DLD1 (cell line): ENCODE results near the gene RIOK3.
"Not testable (repeated sequence)": the region's sequence is repeated elsewhere in the genome, so short reads cannot be mapped to it uniquely, and the experiment has no call there.

Source experiments
- in situ Hi-C: cut with HindIII; loops from 2 replicates; pipeline ENCODE4 v1.10.0; 2017; ENCODE audit warnings: low sequenced_read_pairs

The RIOK3 gene

GRCh38 chr18:23452728-23453679, at the start of gene RIOK3:
Gene RIOK3 (plus strand): TSS chr18:23453287. CDS start chr18:23453440, 153 bp downstream.
- in situ Hi-C loops: no loop called here

- in situ Hi-C loops: no loop called here
These were observed 49.8 kb upstream of the RIOK3 start for GRCh38 chr18:23403310-23403709.

DNA sequence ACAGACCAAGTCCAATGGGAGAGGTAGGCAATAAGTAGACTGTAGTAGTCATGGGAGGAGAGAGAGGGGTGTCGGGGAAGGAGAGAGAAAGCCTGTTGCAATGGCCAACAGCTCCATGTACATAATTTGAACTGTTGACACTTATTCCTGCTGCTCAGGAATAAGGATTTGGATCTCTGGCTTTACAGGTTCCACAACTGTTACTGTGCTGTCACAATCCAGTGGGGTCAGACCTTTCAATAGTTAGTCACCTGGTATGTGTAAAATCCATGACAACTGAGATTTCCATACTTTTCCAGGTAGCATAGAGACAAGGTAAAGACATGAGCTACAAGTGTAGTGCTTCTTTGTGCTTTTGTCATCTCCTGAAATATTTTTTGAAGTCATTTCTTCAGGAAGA, 47.5 kb upstream of the RIOK3 start:
- in situ Hi-C loops: no loop called here

- in situ Hi-C loops: no loop called here
These were observed 46.8 kb upstream of the RIOK3 start for GRCh38 chr18:23406271-23406787.

DNA sequence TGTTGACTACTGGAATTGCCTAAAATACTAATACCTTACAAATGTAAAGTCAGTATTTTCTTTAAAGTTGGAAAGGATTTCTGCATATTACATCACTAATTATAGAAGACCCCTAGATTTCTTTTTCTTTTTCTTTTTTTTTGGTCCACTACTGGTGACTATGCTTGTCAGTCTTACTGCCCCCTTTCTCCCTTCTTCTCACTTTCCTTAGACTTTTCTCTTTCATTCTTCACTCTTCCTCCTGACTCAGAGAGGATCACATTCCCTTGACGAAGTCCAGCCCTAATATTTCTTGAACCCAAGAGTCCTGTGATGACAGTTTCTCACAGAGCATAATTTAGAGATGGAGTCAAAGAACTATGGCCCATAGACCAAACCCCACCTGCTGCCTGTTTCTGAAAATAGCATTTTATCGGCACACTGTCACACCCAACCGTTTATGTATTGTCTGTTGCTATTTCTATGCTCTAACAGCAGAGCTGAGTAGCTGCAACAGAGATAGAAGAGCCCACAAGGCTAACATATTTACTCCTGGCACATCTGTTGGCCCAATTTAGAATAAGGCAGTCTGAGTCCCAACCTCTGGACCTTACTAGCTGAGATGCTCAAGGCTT, 40.6 kb upstream of the RIOK3 start:
- in situ Hi-C loops: no loop called here

- in situ Hi-C loops: no loop called here
These were observed 37.6 kb upstream of the RIOK3 start for GRCh38 chr18:23415515-23415914.

DNA sequence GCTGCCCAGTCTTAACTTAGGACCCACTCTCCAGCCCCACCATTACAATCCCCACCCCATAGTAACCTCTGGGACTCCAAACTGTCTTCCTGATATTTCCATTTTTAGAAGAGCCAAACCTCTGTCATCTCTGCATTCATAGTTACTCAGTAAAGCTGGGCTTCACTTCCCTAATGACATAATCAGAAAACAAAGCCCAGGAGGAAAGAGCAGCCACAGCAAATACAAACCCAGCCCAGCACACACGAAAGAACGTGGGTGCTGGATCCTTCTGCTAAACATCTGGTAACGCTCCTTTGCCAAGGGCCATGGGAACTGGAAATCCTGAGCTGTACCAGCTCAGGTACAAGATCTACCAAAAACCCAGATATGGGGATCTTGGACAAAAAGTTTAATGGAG, 36.8 kb upstream of the RIOK3 start:
- in situ Hi-C loops: no loop called here

DNA sequence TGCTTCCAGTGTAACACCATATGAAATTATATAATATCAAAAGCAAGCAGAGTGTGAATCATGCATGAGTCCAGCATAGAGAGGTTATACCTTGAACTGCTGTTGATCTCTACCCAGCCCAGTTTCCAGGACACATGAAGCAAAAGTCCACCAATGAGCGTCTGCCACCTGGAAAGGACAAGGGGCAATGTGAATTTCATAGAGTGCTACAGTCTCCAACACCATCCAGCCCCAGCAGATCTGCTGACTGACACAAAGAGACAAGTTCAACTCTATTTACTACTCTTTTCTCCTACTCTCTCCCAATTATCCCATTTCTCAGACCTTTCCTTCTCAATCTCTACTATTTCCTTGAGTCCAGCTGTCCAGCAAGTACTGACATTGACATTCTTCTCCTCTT, 31.8 kb upstream of the RIOK3 start:
- in situ Hi-C loops: no loop called here

GRCh38 chr18:23422751-23423418, 30.2 kb upstream of the RIOK3 start:
- in situ Hi-C loops: no loop called here

DNA sequence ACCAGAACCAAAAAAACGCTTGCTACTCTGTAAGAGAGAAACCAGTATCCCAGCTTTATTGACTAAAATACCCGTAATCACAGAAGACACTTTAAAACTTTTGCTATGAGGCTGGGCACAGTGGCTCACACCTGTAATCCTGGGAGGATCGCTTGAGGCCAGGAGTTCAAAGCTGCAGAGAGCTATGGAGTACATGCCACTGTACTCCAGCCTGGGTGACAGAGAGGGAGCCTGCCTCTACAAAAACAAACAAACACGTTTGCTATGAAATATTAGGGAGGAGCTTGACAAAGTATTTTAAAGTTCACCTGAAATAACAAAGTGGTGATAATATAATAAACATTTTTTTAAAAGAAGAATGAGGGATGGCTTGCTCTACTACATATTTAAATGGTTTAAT, 28.5 kb upstream of the RIOK3 start:
- in situ Hi-C loops: no loop called here

- in situ Hi-C loops: no loop called here
These were observed 24.3 kb upstream of the RIOK3 start for GRCh38 chr18:23428821-23429220.

DNA sequence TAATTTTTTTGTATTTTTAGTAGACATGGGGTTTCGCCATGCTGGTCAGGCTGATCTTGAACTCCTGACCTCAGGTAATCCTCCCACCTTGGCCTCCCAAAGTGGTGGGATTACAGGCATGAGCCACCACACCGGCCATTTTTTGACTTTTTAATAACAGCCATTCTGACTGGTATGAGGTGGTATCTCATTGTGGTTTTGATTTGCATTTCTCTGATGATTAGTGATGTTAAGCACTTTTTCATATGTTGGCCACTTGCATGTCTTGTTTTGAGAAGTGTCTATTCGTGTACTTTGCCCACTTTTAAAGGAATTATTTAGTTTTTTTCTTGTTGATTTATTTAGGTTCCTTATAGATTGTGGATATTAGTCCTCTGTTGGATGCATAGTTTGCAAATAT, 23.5 kb upstream of the RIOK3 start:
- in situ Hi-C loops: not testable (repeated sequence)

GRCh38 chr18:23433360-23433759, 19.7 kb upstream of the RIOK3 start:
- in situ Hi-C loops: no loop called here

- in situ Hi-C loops: no loop called here
These were observed 15.6 kb upstream of the RIOK3 start for GRCh38 chr18:23437357-23438045.

DNA sequence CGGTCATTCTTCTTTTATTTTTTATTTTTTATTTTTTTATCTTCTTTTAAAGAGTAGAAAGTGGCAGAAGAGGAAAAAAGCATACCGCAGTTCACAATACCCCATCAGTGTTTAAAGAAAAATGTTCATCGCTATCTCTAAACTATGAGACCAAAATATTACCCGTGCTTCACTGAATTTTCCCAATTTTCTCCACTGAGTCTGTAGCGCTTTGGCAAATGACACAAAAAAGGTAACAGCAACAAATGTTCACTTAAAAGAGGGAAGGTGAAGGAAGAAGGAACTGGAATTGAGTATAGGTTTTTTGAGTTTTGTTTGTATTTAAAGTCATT, 15.1 kb upstream of the RIOK3 start:
- in situ Hi-C loops: no loop called here

DNA sequence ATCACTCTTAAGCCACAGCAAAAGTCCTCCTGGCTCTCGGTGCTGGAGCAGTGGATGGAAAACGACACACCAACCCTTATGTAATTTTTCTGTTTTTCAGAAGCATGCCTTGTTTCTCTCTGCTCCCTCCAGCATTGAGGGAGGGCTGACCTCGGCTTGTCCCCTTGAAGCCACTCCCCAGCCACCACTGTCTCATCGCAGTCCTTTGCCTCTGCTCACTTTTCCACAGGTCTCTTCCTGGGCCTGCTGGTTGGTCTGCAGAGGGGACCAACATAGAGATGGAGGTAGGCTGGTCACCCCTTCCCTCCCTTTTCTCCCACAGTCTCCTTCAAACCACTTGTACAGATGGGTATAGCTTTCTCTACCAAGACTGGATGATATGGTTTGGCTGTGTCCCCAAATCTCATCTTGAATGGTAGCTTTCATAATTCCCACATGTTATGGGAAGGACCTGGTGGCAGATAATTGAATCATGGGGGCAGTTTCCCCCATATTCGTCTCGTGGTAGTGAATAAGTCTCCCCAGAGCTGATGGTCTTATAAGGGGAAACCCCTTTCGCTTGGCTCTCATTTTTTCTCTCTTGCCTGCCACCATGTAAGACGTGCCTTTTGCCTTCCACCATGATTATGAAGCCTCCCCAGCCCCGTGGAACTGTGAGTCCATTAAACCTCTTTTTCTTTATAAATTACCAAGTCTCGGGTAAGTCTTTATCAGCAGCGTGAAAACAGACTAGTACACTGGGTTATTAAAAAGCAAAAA, 14.3 kb upstream of the RIOK3 start:
- in situ Hi-C loops: no loop called here

GRCh38 chr18:23440131-23440530, 13.0 kb upstream of the RIOK3 start:
- in situ Hi-C loops: no loop called here

GRCh38 chr18:23442958-23443357, 10.1 kb upstream of the RIOK3 start:
- in situ Hi-C loops: no loop called here

DNA sequence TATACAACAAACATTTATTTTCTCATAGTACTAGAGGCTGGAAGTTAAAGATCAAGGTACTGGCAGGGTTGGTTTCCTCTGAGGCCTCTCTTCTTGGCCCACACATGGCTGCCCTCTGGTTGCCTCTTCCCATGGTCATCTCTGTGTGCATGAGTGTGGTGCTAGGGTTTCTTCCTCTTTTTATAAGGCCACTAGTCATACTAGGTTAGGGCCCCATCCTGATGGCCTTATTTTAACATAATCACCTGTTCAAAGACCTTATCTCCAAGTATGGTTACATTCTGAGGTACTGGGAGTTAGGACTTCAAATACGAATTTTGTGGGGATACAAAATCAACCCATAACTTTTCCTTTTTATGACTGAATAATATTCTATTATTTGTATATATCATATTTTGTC, 4.8 kb upstream of the RIOK3 start:
- in situ Hi-C loops: no loop called here

DNA sequence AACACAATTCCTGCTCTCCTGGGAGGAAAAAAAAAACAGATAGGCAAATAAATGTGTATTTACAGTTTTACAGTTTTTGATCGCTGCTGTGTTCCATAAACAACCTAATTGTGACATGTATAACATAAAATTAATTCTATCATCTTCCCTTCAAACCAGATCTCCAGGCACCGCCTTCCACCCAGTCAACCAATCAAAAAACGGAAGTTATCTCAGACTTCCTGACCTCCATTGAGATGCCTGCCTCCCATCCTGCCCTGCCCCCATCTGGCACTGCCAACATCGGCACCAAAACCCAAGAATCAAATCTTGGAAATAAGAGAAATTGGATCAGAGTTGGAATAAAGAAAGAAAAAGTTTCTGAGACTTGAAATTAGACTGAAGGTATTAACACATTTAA, 3.1 kb upstream of the RIOK3 start:
- in situ Hi-C loops: no loop called here
